ENCODE results near the gene SPON2. TPM values are rescaled to one million over a fixed set of nuclear protein-coding genes. Genes with fewer than 3 reads are reported as not detected.

Gene SPON2
- total and polyA plus RNA-seq, 2 donors from 2014 or later: 16.7 to 116 TPM

DNA sequence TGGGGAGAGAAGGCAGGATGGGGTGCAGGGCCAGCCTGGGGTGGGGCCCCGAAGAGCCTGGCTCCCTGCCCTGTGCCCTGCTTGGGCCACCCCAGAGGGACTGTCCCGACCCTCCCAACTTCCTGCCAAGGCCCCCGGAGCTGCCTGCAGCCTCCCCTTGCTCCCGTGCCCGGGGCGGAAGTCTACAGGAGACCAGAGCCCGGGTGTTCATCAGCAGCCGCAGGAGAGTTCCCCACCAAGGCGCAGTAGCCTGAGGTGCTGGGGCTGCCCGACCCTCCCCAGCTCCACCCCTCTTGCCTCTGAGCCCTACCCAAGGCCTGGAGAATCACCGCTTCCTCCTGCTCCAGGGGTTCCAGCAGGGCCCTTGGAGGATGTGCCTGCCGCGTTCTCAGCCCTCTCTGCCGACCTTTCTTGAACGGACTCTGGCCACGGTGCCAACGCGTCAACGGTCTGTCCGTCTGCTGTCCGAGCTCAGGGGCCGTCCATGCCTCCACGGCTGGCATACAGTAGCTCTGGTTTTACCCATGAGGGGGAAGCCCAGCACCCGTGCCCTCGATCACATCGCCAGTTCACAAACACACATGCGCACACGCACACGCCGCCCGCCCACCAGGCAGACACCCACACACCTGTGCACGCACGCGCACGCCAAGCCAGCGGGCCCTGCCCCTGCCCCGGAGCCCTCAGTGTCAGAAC, 36.0 kb upstream of the SPON2 start:
- Histone ChIP-seq H3K27ac (ENCODE audit: low read depth in 2 of 2, low read length in 2 of 2) (peak overlapping the region in 1 of 2 donors; percentile 37), H3K9me3 (ENCODE audit: control insufficient read depth in 2 of 3, insufficient read depth in 1 of 3, low read length in 3 of 3) (no peaks in the 10 kb centered on the region), H3K4me1 (ENCODE audit: control insufficient read depth in 2 of 3, insufficient read depth in 2 of 3, low read depth in 1 of 3, low read length in 3 of 3) (peaks cover 0 to 9% (median 0%) of the 10 kb centered on the region in 3 donors), H3K27me3 (ENCODE audit: control insufficient read depth, insufficient read depth, low read length) (no peaks in the 10 kb centered on the region), H3K4me3 (ENCODE audit: low read length in 3 of 3) (no peak overlapping the region), H3K36me3 (ENCODE audit: control insufficient read depth in 2 of 3, insufficient read depth in 3 of 3, low read length in 3 of 3) (peaks cover 0 to 5% (median 0%) of the 10 kb centered on the region in 3 donors), H3K9ac (ENCODE audit: low read length in 3 of 3) (no peak overlapping the region)
- TF ChIP-seq, protein P1, sequence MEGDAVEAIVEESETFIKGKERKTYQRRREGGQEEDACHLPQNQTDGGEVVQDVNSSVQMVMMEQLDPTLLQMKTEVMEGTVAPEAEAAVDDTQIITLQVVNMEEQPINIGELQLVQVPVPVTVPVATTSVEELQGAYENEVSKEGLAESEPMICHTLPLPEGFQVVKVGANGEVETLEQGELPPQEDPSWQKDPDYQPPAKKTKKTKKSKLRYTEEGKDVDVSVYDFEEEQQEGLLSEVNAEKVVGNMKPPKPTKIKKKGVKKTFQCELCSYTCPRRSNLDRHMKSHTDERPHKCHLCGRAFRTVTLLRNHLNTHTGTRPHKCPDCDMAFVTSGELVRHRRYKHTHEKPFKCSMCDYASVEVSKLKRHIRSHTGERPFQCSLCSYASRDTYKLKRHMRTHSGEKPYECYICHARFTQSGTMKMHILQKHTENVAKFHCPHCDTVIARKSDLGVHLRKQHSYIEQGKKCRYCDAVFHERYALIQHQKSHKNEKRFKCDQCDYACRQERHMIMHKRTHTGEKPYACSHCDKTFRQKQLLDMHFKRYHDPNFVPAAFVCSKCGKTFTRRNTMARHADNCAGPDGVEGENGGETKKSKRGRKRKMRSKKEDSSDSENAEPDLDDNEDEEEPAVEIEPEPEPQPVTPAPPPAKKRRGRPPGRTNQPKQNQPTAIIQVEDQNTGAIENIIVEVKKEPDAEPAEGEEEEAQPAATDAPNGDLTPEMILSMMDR (IDR thresholded peaks at IDR 0.05; ENCODE audit: borderline replicate concordance, extremely low read depth, insufficient read depth): no peak
- FAIRE-seq (no peak), DNase-seq (peak in 4 of 5 donors; percentile 47 to 73 (median 58))
- intact Hi-C loops (cut with DNase I): no loop called here

DNA sequence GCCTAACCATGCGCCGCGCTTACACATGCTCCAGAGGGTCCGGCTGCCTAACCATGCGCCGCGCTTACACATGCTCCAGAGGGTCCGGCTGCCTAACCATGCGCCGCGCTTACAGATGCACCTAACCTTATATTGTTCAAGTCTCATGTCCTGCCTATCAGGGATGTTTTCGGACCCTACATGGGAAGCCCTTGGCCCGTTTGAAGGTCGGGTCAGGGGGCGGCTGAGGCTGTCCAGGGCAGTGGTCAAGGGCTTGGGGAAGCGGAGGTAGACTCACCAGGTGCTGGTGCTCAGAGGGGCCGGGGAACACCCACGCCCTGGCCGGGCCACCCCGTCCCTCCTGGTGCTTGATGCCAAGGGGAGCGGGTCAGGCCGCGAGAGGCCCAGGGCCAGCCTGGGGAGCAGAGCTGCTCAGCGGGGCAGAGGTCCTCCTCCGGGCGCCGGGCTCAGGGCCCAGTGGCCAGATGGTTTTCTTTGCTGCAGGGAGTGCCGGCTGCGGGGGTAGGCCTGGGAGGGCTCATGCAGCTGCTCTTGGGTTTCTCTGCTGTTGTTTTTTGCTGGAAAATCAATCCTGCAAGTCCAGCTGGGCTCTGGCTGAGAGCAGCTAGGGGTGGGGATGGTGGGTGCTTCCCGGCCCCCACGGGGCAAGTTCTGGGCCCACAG, 35.4 kb upstream of the SPON2 start:
- intact Hi-C loops (cut with DNase I): no loop called here
- Histone ChIP-seq H3K9ac (ENCODE audit: low read length in 3 of 3) (no peak overlapping the region), H3K27me3 (ENCODE audit: control insufficient read depth, insufficient read depth, low read length) (no peaks in the 10 kb centered on the region), H3K4me3 (ENCODE audit: low read length in 3 of 3) (no peak overlapping the region), H3K4me1 (ENCODE audit: control insufficient read depth in 2 of 3, insufficient read depth in 2 of 3, low read depth in 1 of 3, low read length in 3 of 3) (peaks cover 0 to 10% (median 0%) of the 10 kb centered on the region in 3 donors), H3K36me3 (ENCODE audit: control insufficient read depth in 2 of 3, insufficient read depth in 3 of 3, low read length in 3 of 3) (peaks cover 0 to 5% (median 0%) of the 10 kb centered on the region in 3 donors), H3K27ac (ENCODE audit: low read depth in 2 of 2, low read length in 2 of 2) (no peak overlapping the region), H3K9me3 (ENCODE audit: control insufficient read depth in 2 of 3, insufficient read depth in 1 of 3, low read length in 3 of 3) (no peaks in the 10 kb centered on the region)
- FAIRE-seq (no peak), DNase-seq (peak; percentile 82 to 92 (median 84))
- TF ChIP-seq, protein P1 (IDR thresholded peaks at IDR 0.05; ENCODE audit: borderline replicate concordance, extremely low read depth, insufficient read depth): no peak

DNA sequence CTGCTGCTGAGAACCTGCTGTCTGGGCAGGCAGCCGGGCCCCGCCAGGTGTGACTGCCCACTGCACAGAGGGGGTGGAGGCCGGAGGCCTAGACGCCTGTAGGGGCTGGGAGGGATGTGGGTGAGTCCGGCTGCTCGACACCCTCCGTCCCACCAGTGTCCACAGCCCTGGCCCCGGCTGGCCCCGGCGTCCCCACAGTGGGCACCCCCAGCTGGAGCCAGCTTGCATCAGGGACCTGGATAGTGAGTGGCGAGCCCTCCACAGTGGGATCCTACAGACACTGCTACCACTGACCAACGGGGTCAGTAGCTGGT, 34.7 kb upstream of the SPON2 start:
- H3K4me1 ChIP-seq (ENCODE audit: control insufficient read depth in 2 of 3, insufficient read depth in 2 of 3, low read depth in 1 of 3, low read length in 3 of 3): peaks cover 0 to 12% (median 0%) of the 10 kb centered on the region in 3 donors
- intact Hi-C loops (cut with DNase I): no loop called here
- H3K4me3 ChIP-seq (ENCODE audit: low read length in 3 of 3): no peak overlapping the region
- peaks cover 0 to 5% (median 0%) of the 10 kb centered on the region in 3 donors for H3K36me3 ChIP-seq (ENCODE audit: control insufficient read depth in 2 of 3, insufficient read depth in 3 of 3, low read length in 3 of 3)
- no peaks in the 10 kb centered on the region for H3K27me3 ChIP-seq (ENCODE audit: control insufficient read depth, insufficient read depth, low read length)
- TF ChIP-seq, protein P1 (IDR thresholded peaks at IDR 0.05; ENCODE audit: borderline replicate concordance, extremely low read depth, insufficient read depth): no peak
- no peak overlapping the region for H3K9ac ChIP-seq (ENCODE audit: low read length in 3 of 3)
- no peak overlapping the region for H3K27ac ChIP-seq (ENCODE audit: low read depth in 2 of 2, low read length in 2 of 2)
- no peaks in the 10 kb centered on the region for H3K9me3 ChIP-seq (ENCODE audit: control insufficient read depth in 2 of 3, insufficient read depth in 1 of 3, low read length in 3 of 3)
- no peak for FAIRE-seq
- DNase-seq: peak in 2 of 5 donors; percentile 55 to 71

Measured in kidney (tissue), 14 donors.